ENCODE data around the gene IQCH.

DNA sequence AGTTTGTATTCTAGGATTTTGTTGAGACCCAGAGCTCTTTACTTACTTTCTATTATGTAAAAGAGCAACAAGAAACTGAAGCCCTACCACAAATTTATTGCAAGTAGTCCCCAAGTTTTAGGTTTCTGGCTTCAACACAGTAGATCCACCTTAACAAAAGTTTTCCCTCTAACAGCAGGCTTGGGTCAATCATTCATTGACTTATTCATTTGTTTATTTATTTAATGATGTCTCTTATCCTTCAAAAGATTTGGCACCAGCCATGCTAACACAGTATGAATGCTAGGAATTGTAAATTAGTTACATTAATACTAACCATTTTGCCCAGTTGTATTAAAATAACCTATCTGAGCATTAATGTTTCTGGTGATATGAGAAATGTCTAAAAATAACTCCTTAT, 88.6 kb downstream of the IQCH start:
- no peak for TF ChIP-seq CTCF (conservative IDR thresholded peaks at IDR 0.05; ENCODE audit: low read depth, low read length)
- no peak for TF ChIP-seq EZH2phosphoT487 (IDR thresholded peaks at IDR 0.05; ENCODE audit: borderline replicate concordance, low read length)
- no peak for TF ChIP-seq EZH2 (IDR thresholded peaks at IDR 0.05; ENCODE audit: low read length, unreplicated experiment)

Data from PC-3 (cell line).